ENCODE results near the gene EEA1.

Gene EEA1

DNA sequence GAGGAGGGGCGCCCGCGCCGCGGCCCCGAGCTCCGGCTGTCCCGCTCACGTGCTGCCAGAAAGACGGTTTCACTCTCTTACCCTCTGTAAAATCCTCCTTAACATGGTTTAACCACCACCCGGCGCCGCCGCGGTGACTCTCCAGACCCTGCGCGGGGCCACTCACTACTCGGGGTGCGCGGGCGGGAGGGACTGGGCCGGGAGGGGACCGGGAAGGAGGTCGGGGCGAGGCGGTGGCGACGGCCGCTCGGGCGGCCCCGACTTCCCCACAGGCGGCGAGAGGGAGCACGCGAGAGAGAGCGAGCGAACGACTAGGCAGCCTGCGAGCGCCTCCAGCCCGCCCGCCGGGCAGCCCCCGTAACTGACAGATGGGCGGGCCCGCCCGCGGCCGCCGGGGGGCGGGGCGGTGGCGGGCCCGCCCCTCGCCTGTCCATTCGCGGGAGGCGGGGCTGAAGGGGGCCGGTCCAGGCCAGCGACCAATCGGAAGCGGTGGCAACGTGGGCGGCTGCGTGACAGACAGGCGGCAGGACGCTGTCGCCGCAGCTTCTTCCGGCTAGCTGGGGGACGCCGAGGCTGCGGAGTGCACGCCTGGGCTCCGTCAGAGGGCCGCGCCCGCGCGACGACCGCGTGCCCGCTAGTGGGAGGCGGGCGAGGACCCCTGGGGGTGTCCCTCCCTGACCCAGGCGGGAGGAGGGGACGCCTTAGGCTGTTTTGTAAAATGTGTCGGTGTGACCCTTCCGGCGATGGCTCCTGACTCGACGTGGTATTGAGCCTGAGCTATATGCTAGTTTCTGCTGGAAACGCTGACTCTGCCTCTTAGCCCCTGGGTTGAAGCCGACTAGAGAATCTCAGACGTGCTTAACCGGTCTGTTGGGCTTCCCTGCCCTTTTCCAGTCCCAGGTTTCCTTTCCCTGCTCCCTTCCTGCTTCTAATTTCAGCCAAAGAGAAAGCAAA lies at the start of gene EEA1:
Gene EEA1, minus strand, starts transcription at position 334 of the 954 bp plus-strand sequence. Its CDS starts 229 bp downstream, at position 105.
- peak; percentile 99 for DNase-seq (ENCODE audit: extremely low spot score)
- ChIA-PET CTCF (interaction anchor here (0.8 to 2.4 kb wide), 7 partner anchors 17 to 491 kb away, joined by 3 to 10 read pairs (median 4); no protein-coding TSS in a partner anchor), POLR2A (interaction anchor here (0.6 to 1.2 kb wide), 4 partner anchors 8 to 783 kb away, joined by 3 to 7 read pairs (median 3); partner anchors contain the start of gene BTG1)
- TF ChIP-seq, protein P1, sequence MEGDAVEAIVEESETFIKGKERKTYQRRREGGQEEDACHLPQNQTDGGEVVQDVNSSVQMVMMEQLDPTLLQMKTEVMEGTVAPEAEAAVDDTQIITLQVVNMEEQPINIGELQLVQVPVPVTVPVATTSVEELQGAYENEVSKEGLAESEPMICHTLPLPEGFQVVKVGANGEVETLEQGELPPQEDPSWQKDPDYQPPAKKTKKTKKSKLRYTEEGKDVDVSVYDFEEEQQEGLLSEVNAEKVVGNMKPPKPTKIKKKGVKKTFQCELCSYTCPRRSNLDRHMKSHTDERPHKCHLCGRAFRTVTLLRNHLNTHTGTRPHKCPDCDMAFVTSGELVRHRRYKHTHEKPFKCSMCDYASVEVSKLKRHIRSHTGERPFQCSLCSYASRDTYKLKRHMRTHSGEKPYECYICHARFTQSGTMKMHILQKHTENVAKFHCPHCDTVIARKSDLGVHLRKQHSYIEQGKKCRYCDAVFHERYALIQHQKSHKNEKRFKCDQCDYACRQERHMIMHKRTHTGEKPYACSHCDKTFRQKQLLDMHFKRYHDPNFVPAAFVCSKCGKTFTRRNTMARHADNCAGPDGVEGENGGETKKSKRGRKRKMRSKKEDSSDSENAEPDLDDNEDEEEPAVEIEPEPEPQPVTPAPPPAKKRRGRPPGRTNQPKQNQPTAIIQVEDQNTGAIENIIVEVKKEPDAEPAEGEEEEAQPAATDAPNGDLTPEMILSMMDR (IDR thresholded peaks at IDR 0.05; ENCODE audit: control extremely low read depth, extremely low read depth, low read depth, missing control alignments), result peak; percentile 23

DNA sequence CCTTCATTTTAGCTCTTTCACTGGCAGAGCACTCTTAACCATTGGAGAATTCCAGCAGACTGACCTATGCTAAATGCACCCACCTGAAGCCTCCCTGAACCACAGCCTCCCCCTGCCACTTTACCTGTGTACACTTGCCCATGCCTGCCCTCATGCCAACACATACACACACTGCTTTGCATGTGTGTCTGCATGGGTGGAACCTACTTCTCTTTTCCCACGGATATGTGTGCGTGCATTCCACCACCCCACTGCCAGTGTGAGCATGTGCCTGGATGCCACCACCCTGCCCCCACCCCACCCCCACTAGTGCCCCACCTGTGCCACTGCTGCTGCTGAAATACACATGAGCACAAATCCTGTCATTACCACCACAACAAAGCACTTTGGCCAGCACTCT lies 49.5 kb upstream of the EEA1 start:
- ChIA-PET POLR2A (no interaction called here), CTCF (interaction anchor here (1.5 to 6.8 kb wide), 2 partner anchors 8 to 11 kb away, joined by 3 to 63 read pairs; no protein-coding TSS in a partner anchor)

DNA sequence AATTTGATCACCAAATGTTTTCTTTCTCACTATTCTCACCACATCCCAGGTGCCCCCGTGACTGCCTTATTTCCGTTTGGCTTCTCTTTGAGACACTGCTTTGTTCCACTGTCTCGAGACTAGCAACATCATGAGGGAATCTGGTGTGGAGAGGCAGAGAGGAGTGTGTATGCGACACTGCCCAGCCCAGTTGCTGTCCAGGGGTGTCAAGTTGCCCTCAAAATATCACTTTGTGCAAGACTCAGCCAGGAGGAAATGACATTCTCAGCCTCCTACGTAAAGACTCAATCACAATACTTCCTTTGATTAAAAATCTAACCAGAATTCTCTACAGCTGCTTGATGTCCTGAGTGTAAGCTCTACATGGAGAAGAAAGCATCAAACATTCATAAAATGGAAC lies 48.2 kb upstream of the EEA1 start:
- POLR2A ChIA-PET, result no interaction called here
- TF ChIP-seq, protein P1 (IDR thresholded peaks at IDR 0.05; ENCODE audit: control extremely low read depth, extremely low read depth, low read depth, missing control alignments), result no peak
- CTCF ChIA-PET, result interaction anchor here (0.9 to 6.8 kb wide), 4 partner anchors 9 to 442 kb away, joined by 3 to 63 read pairs (median 3); no protein-coding TSS in a partner anchor
- no peak for DNase-seq (ENCODE audit: extremely low spot score)

More for the DNA sequence above, 49.5 kb upstream of the EEA1 start:
- no peak for DNase-seq (ENCODE audit: extremely low spot score)
- TF ChIP-seq, protein P1 (IDR thresholded peaks at IDR 0.05; ENCODE audit: control extremely low read depth, extremely low read depth, low read depth, missing control alignments), result no peak

DNA sequence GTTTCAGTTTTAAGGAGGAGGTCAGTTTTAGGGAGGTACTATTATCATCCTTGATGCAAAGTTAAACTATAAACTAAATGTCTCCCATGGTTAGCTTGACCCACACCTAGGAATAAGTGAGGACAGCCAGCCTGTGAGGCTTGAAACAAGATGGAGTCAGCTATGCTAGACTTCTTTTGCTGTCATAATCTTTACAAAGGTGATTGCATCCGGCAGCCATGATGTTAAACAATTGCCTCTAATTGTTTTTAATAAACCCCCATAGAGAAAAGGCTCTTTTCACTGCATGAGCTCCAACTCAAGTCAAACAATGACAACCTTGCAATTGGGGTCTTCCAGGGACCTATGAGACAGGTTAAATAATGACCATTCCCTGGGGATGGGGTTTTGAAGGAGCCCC lies 45.7 kb upstream of the EEA1 start:
- DNase-seq (ENCODE audit: extremely low spot score), result no peak
- ChIA-PET POLR2A (no interaction called here), CTCF (interaction anchor here (0.9 to 6.8 kb wide), 6 partner anchors 9 to 1127 kb away, joined by 3 to 63 read pairs (median 4); no protein-coding TSS in a partner anchor)
- TF ChIP-seq, protein P1 (IDR thresholded peaks at IDR 0.05; ENCODE audit: control extremely low read depth, extremely low read depth, low read depth, missing control alignments), result no peak

DNA sequence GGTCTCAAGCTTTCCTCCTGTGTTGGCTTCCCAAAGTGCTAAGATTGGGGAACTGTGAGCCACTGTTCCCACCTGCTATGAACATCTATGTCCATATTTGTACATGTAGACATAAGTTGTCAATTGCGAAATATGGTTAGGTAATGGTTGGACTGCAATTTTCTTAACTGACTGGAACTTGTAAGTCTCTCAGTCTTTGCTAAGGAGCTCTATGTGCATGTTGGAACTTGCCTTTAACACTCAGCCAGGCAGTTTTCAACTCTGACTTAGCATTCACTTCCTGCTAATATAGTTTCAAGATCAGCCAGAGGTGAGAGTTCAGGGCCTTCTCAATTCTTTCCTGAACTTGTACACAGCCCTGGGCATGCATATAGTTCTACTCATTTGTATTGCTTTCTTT lies 44.5 kb upstream of the EEA1 start:
- TF ChIP-seq, protein P1 (IDR thresholded peaks at IDR 0.05; ENCODE audit: control extremely low read depth, extremely low read depth, low read depth, missing control alignments), result no peak
- ChIA-PET POLR2A (no interaction called here), CTCF (interaction anchor here (1.2 to 6.8 kb wide), 4 partner anchors 10 to 446 kb away, joined by 3 to 63 read pairs (median 4); no protein-coding TSS in a partner anchor)
- DNase-seq (ENCODE audit: extremely low spot score), result peak; percentile 46

DNA sequence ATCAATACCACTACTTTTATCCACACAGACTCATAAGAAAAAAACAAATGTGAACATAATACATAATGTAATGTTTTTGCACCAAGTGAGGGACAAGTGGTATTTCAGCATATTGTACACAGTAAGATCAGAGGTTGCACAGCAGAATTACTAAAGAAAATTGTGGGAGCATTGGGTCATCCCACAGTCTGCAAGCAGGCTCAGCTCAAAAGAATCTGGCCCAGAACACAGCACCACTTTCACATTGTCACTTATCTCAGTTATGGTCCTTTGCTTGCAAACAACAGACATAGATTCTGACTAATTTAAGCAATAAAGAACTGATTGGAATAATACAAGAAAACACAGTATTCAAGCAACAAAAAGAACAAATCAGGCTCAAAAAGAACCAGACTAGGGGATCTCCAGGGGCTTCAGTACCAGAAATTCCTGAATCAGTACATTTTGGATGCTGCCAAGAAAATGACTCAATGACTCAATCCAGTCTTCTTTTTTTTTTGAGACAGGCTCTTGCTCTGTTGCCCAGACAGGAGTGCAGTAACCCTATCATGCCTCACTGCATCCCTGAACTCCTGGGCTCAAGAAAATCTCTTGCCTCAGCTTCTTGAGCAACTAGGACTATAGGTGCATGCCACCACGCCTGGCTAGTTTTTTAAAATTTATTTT lies 42.9 kb upstream of the EEA1 start:
- no peak for DNase-seq (ENCODE audit: extremely low spot score)
- POLR2A ChIA-PET, result no interaction called here
- TF ChIP-seq, protein P1 (IDR thresholded peaks at IDR 0.05; ENCODE audit: control extremely low read depth, extremely low read depth, low read depth, missing control alignments), result no peak
- CTCF ChIA-PET, result interaction anchor here (1.6 to 3.0 kb wide), 2 partner anchors 15 to 41 kb away, joined by 3 to 12 read pairs; no protein-coding TSS in a partner anchor

Measured in GM10248 (cell line).